GM11168 (cell line): ENCODE data around the gene CEACAM16.
"Not testable (repeated sequence)": the region's sequence is repeated elsewhere in the genome, so short reads cannot be mapped to it uniquely, and the experiment has no call there.

Experiments
- in situ Hi-C: fragments of 300-500 bp; cut with MboI; formaldehyde crosslinking; loops from one replicate; pipeline ENCODE4 v1.12.0; 2022; ENCODE audit warnings: low sequenced_read_pairs; ENCODE audit not compliant: unreplicated experiment

The CEACAM16 gene

DNA sequence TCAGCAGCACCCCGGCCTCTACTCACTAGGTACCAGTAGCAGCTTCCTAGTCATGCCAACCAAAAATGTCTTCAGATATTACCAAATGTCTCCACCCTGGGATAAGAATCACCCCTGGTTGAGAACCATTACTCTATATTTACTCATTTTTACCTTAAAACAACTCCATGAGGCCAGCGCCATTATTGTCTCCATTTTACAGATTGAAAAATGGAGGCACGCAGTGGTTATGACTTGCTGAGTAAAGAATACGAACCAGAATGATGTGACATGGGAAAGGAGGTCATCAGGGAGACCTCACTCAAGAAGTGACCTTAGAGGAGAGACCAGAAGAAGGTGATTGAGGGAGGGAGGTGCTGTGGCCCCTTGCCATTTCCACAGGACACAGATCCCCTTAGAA, 25.4 kb upstream of the CEACAM16 start:
- in situ Hi-C loops: no loop called here

GRCh38 chr19:44675521-44675920, 23.4 kb upstream of the CEACAM16 start:
- in situ Hi-C loops: no loop called here

- in situ Hi-C loops: no loop called here
Observed at GRCh38 chr19:44677019-44677811, 21.7 kb upstream of the CEACAM16 start.

DNA sequence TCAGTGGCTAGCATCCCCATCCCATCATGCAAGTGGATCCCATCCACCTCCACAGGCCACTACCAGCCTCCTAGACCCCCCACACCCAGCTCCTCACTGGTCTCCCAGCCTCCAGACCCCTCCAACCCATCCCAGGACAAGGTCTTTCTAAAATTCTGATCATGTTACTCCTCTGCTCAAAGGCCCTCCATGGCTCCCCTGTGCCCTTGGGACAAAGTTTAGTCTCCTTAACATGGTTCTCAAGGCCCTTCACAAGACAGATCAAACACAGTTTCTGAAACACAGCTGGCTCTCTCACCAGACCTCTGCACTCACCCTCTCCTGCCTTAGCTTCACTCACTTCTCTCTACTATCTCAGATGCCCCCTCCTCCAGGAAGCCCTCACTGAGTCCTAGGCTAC, 18.4 kb upstream of the CEACAM16 start:
- in situ Hi-C loops: no loop called here

GRCh38 chr19:44681992-44682790, 16.8 kb upstream of the CEACAM16 start:
- in situ Hi-C loops: no loop called here

DNA sequence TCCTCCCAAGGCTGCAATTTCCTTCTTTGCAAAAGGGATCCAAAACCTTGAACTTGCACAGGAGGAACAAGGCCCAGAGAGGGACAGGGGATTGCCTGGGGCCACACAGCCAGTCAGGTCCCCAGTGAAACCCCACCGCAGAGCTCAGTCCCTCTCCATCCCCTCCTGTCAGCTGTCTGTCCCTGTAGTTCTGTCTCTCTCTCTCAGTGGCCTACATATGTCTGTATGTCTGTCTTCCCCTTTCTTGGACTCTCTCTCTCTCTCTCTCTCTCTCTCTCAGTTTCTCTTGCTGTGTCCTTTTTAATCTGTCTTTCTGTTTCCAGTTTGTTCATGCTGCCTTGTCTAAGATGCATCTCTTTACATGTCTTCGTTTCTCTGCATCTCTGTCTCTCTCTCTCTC, 16.1 kb upstream of the CEACAM16 start:
- in situ Hi-C loops: no loop called here

GRCh38 chr19:44683434-44684210, 15.3 kb upstream of the CEACAM16 start:
- in situ Hi-C loops: no loop called here

DNA sequence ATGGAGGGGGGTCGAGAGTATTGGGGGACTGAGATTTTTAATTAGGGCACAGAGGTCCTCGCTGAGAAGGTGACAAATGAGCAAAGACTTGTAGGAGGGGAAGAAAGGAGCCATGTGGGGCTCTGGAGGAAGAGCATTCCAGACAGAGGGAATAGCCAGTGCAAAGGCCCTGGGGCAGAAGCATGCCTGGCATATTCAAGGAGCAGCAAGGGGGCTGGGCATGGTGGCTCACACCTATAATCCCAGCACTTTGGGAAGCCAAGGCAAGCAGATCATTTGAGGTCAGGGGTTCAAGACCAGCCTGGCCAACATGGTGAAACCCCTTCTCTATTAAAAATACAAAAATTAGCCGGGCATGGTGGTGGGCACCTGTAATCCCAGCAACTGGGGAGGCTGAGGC, 14.6 kb upstream of the CEACAM16 start:
- in situ Hi-C loops: not testable (repeated sequence)

- in situ Hi-C loops: no loop called here
Observed at GRCh38 chr19:44684892-44685863, 13.8 kb upstream of the CEACAM16 start.

- in situ Hi-C loops: no loop called here
Observed at GRCh38 chr19:44685877-44686276, 13.1 kb upstream of the CEACAM16 start.

GRCh38 chr19:44686896-44687295, 12.1 kb upstream of the CEACAM16 start:
- in situ Hi-C loops: no loop called here

- in situ Hi-C loops: no loop called here
Observed at GRCh38 chr19:44687888-44688287, 11.1 kb upstream of the CEACAM16 start.

DNA sequence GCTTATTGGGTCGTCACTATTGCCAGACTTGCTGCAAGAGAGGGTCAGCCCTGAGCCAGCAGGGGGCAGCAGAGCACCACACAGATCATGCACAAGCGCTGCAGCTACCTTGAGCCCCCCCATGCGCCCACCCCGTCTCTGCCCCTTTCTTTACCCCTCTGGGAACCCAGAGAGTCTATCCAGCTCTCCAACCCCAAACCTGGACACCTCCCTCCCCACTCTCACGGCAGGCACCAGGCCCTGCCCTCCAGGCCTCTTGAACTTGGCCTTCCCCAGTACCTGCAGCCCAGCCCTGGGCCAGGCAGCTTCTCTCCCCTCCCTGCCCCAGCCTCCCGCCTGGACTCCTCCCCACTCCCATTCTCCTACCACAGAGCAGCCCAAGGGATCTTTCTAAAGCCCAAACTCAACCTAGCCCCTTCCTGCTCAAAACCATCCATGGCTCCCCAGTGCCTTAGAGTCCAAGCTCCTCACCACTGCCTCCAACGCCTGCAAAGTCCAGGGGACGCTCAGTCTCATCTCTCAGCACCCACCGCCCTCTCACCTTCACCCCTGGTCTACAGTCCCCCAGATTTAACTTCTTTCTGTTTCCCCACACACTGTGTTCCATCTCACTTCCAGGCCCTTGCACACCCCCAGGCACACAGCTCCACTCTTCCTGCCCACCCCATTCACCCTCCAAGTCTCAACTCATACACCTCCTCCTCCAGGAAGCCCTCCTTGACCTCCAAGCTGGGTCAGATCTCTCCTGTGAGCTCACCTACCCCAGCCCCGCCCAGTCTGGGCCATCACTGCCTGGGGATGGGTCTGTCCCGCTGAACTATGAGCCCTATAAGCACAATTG, 9.4 kb upstream of the CEACAM16 start:
- in situ Hi-C loops: no loop called here

DNA sequence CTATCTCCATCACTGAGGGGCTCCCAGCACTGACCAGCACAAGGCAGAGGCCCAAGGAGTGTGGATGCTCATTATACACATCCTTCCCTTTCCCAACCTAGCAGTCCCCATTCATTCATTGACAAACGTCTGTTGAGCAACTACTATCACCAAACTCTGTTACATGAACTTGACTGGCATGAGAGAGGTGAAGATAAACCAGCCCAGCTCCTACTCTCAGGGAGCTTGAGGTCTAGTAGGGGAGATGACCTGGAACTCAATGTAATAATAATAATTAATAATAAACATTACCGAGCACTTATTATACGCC, 8.9 kb upstream of the CEACAM16 start:
- in situ Hi-C loops: no loop called here

DNA sequence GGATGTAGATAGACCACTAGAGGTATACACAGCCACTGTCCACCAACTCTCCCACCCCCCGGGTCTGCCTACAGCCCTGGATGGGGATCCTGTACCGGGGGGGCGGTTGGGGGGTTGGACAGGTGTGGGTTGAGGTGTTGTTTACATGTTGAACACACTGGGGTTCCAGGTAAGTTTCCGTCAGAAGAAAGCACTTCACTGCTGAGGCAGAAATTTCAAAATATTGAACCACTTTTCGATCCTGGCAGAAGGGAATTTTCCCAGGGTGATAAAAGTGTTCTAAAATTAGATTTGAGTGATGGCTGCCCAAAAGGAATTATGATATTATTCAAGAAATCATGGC, 6.6 kb upstream of the CEACAM16 start:
- in situ Hi-C loops: no loop called here

- in situ Hi-C loops: no loop called here
Observed at GRCh38 chr19:44694184-44694579, 4.8 kb upstream of the CEACAM16 start.

DNA sequence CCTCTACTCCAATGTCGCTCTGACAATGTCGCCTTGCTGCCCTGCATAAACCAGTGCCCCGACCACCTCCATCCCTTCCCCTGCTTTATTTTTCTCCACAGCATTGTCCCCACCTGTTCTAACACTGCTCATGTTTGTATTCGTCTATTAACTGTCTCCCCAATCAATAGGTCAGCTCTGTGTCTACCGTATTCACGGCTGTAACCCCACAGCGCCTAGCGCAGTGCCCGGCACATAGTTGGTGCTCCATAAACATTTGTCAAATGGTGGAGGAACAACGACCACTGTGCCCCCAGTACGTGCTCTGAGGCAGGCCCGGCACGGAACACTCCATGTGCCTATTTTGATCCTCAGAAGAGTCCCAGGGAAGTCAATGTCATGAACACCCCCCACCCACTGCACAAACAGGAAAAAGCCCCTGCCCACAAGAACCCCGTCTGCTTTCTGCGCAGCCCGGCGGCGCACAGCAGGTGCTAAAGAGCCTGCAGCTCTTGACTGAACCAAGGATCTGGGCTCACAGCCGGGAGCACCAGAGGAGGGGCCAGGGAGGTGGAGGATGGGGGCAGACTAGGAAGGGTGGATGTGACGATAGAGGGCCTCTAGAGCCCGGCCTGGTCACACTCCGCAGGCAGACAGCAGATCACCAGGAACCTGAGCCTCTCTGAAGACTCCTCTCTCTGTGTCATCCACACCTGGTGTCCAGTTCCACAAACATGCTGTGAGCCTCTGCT, 1.8 kb upstream of the CEACAM16 start:
- in situ Hi-C loops: no loop called here

GRCh38 chr19:44697670-44698034, 1.3 kb upstream of the CEACAM16 start:
- in situ Hi-C loops: no loop called here

DNA sequence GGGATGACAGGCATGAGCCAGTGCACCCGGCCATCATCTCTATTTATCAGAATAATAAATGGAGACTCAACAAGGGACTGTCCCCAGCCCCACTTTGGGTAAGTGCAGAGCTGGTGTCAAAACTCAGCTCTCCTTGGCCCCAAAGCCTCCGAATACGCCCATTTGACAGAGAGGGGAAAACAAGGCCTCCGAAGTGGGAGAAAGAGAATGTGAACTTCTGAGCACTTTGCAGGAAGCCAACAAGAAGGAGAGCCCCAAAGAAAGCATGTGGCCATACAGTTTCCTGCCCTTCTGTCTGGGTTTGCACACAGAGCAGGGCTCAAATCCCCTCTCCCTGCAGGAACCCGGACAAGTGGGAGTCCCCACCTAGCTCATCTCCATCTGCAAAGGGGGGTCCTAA, 1.6 kb downstream of the CEACAM16 start:
- in situ Hi-C loops: no loop called here
